ENCODE results near the gene GABBR2.

DNA sequence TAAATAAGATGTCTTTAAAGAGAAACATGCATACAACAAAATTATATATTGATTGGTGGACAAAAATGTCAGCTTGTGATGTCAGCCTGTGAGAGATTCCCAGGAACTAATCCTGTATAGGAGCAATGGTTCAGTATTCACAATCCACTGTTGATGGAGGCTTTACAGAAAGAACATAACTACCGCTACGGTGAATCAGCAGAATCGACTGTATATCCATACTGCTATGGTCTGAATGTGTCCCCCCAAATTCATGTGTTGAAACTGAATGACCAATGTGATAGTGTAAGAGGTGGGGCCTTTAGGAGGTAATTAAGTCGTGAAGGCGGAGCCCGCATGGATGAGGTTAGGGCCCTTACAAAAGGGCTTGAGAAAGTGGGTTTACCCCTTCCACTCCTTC, 412.9 kb downstream of the GABBR2 start:
- TF ChIP-seq CTCF (IDR thresholded peaks at IDR 0.05; ENCODE audit: low read depth, low read length, poor library complexity, severe bottlenecking) (no peak), EZH2phosphoT487 (IDR thresholded peaks at IDR 0.05; ENCODE audit: borderline replicate concordance, low read length) (no peak)
